Measurements from ENCODE around the gene ZCCHC7. TPM values are rescaled to one million over a fixed set of nuclear protein-coding genes. Genes with fewer than 3 reads are reported as not detected.

Gene ZCCHC7
- total RNA-seq, 1 donor = 68.4 TPM

- no peaks in the 10 kb centered on the region for H3K27me3 ChIP-seq (ENCODE audit: insufficient read depth, low read length)
- peaks cover 37% of the 10 kb centered on the region for H3K4me1 ChIP-seq (ENCODE audit: insufficient read depth, low read length)
- H3K9me3 ChIP-seq (ENCODE audit: low read depth, low read length) = no peaks in the 10 kb centered on the region
- H3K4me3 ChIP-seq (ENCODE audit: low read length) = no peak overlapping the region
These were observed 252.5 kb downstream of the ZCCHC7 start for GRCh38 chr9:37372839-37373238.

DNA sequence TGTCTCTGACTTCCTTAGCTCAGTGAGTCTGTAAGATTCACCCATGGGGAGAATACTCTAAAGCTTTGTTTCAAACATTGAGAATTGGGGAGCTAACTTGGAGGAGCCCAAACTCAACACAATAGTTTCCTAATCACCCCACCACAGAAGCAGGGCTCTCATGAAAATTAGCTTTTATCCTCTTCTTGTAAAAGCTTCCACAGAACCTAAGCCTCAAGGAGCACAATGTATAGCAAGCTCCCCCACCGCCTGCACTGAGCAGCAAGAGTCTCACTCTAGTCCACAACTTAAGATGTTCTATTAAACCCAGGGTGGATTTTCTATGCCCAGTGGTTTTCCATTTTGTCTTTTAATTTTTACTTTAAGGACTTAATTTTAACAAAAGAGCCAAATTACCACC is 253.2 kb downstream of the ZCCHC7 start:
- Histone ChIP-seq H3K27me3 (ENCODE audit: insufficient read depth, low read length) (no peaks in the 10 kb centered on the region), H3K9me3 (ENCODE audit: low read depth, low read length) (no peaks in the 10 kb centered on the region), H3K4me1 (ENCODE audit: insufficient read depth, low read length) (peaks cover 43% of the 10 kb centered on the region), H3K4me3 (ENCODE audit: low read length) (no peak overlapping the region)

DNA sequence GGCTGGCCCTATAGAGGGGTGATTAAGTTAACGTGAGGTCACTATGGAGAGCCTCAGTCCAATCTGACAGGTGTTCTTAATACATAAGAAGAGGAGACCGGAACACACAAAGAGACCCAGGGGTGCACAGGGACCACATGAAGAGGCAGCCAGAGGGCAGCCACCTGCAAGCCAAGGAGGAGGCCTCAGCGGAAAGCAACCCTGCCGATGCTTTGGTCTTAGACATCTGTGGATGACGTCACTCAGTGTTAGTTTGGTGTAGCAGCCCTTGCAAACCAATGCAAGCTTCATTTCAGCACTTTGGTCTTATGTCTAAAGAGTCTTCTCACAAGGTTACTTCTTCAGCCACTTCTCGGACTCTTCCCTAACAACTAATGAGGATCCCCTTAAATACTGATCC is 254.5 kb downstream of the ZCCHC7 start:
- H3K4me1 ChIP-seq (ENCODE audit: insufficient read depth, low read length) = peaks cover 47% of the 10 kb centered on the region
- no peak overlapping the region for H3K4me3 ChIP-seq (ENCODE audit: low read length)

DNA sequence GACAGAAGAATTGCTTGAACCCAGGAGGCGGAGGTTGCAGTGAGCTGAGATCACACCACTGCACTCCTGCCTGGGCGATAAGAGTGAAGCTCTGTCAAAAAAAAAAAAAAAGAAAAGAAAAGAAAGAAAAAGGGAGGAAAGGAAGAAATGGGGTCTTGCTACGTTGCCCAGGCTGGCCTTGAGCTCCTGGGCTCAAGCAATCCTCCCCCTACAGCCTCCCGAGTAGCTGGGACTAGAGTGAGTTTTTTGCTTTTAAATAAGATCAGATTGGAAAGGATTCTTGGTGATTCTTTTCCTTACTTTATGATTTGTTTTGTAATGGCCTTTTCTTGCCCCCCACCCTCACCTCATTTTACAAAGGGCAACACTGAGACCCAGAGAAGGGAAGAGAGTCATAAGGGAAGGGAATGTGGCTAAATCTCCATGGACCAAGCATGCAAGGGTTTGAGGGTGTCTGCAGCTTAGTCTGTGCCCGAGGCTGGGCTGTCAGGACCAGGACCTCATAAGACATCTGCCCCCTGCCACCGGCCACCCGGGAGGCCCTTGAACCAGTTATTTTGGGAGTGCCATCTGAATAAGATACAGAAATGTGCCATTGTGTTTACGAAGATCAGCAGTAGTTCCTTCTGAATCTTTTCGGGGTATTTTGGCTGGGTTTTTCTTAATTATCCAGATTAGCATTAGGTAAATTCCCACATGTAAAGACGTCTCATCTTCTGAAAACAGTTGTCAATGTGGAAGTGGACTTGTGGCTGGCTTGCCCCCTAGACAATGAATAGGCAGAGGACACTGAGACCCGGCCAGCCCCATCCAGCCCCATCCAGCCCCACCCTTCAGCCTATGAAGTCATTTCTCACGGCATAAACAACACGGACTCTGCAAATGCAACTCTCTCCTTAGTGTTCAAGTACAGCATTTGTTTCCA is 257.6 kb downstream of the ZCCHC7 start:
- Histone ChIP-seq H3K9me3 (ENCODE audit: low read depth, low read length) (no peaks in the 10 kb centered on the region), H3K27me3 (ENCODE audit: insufficient read depth, low read length) (no peaks in the 10 kb centered on the region), H3K4me3 (ENCODE audit: low read length) (no peak overlapping the region), H3K4me1 (ENCODE audit: insufficient read depth, low read length) (peaks cover 40% of the 10 kb centered on the region)

More for the DNA sequence above, 254.5 kb downstream of the ZCCHC7 start:
- Histone ChIP-seq H3K9me3 (ENCODE audit: low read depth, low read length) (no peaks in the 10 kb centered on the region), H3K27me3 (ENCODE audit: insufficient read depth, low read length) (no peaks in the 10 kb centered on the region)

DNA sequence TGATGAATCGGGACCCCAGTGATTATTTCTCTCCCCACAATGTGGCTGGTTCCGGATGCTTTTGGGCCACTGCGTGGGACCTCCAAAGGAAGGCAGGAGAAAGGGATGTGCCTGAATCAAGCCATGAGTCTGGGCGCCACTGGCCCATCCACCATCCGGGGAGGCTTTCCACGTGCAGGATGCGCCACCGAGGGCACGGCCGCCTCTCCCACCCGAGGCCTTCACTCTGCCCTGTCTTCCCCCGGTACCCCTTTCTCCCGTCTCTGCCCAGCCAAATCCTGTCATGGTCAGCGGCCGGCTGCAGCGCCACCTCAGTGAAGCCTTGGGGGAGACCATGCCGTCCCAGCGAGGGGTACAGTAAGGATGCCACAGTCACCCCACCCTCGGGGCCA is 258.2 kb downstream of the ZCCHC7 start:
- H3K4me1 ChIP-seq (ENCODE audit: insufficient read depth, low read length) = peaks cover 47% of the 10 kb centered on the region
- H3K9me3 ChIP-seq (ENCODE audit: low read depth, low read length) = no peaks in the 10 kb centered on the region
- no peaks in the 10 kb centered on the region for H3K27me3 ChIP-seq (ENCODE audit: insufficient read depth, low read length)
- no peak overlapping the region for H3K4me3 ChIP-seq (ENCODE audit: low read length)

- no peak overlapping the region for H3K4me3 ChIP-seq (ENCODE audit: low read length)
- H3K4me1 ChIP-seq (ENCODE audit: insufficient read depth, low read length) = peaks cover 44% of the 10 kb centered on the region
- H3K9me3 ChIP-seq (ENCODE audit: low read depth, low read length) = no peaks in the 10 kb centered on the region
- no peaks in the 10 kb centered on the region for H3K27me3 ChIP-seq (ENCODE audit: insufficient read depth, low read length)
These were observed 259.5 kb downstream of the ZCCHC7 start for GRCh38 chr9:37379835-37380234.

GRCh38 chr9:37380570-37380969 is 260.2 kb downstream of the ZCCHC7 start:
- Histone ChIP-seq H3K27me3 (ENCODE audit: insufficient read depth, low read length) (no peaks in the 10 kb centered on the region), H3K4me1 (ENCODE audit: insufficient read depth, low read length) (peaks cover 44% of the 10 kb centered on the region), H3K4me3 (ENCODE audit: low read length) (no peak overlapping the region), H3K9me3 (ENCODE audit: low read depth, low read length) (no peaks in the 10 kb centered on the region)

GRCh38 chr9:37381094-37381741 is 260.8 kb downstream of the ZCCHC7 start:
- Histone ChIP-seq H3K27me3 (ENCODE audit: insufficient read depth, low read length) (no peaks in the 10 kb centered on the region), H3K4me3 (ENCODE audit: low read length) (no peak overlapping the region), H3K9me3 (ENCODE audit: low read depth, low read length) (no peaks in the 10 kb centered on the region), H3K4me1 (ENCODE audit: insufficient read depth, low read length) (peaks cover 44% of the 10 kb centered on the region)

- H3K27me3 ChIP-seq (ENCODE audit: insufficient read depth, low read length) = no peaks in the 10 kb centered on the region
- no peak overlapping the region for H3K4me3 ChIP-seq (ENCODE audit: low read length)
- H3K9me3 ChIP-seq (ENCODE audit: low read depth, low read length) = no peaks in the 10 kb centered on the region
- H3K4me1 ChIP-seq (ENCODE audit: insufficient read depth, low read length) = peaks cover 44% of the 10 kb centered on the region
These were observed 262.0 kb downstream of the ZCCHC7 start for GRCh38 chr9:37382161-37382981.

DNA sequence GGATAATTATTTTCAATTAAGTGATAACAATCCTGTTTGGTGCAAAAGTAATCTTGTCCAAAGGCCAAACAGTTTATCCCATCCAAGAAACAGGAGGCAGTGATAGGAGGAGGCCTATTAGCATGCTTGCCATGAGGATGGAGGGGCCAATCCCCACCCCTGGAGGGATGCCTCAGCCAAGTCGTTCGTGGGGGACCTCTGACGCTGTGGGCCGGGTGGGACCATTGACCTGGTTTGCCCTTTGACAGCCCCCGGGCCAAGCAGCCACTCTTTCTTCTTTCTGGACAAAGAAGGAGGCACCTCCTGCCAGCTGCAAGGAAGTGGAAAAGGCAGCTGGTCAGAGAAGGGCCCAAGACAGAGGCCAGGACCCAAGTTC is 262.6 kb downstream of the ZCCHC7 start:
- Histone ChIP-seq H3K4me1 (ENCODE audit: insufficient read depth, low read length) (peaks cover 39% of the 10 kb centered on the region), H3K9me3 (ENCODE audit: low read depth, low read length) (no peaks in the 10 kb centered on the region), H3K27me3 (ENCODE audit: insufficient read depth, low read length) (no peaks in the 10 kb centered on the region), H3K4me3 (ENCODE audit: low read length) (no peak overlapping the region)

DNA sequence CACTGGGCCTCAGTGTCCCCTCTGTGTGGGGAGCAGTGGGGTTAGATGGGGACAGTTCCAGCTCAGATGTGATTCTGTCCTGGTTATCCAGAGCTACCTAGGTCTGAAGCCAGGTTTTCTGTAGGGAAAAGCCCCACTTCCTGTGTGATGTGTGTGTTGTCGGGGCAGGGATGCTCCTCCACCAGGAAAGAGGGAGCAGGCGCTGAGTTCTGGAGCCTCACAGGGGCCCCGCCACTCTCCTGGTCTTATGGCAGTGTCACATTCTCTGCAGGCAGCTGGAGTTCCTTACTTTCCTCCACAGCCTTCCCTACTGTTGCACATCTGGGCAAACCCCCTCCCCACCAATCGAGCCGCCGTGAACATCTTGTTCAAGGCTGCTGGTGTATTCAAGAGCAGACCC is 263.0 kb downstream of the ZCCHC7 start:
- no peak overlapping the region for H3K4me3 ChIP-seq (ENCODE audit: low read length)
- no peaks in the 10 kb centered on the region for H3K27me3 ChIP-seq (ENCODE audit: insufficient read depth, low read length)
- H3K4me1 ChIP-seq (ENCODE audit: insufficient read depth, low read length) = peaks cover 37% of the 10 kb centered on the region
- no peaks in the 10 kb centered on the region for H3K9me3 ChIP-seq (ENCODE audit: low read depth, low read length)

GRCh38 chr9:37383876-37384746 is 263.7 kb downstream of the ZCCHC7 start:
- Histone ChIP-seq H3K4me1 (ENCODE audit: insufficient read depth, low read length) (peaks cover 32% of the 10 kb centered on the region), H3K27me3 (ENCODE audit: insufficient read depth, low read length) (no peaks in the 10 kb centered on the region), H3K9me3 (ENCODE audit: low read depth, low read length) (no peaks in the 10 kb centered on the region), H3K4me3 (ENCODE audit: low read length) (no peak overlapping the region)

GRCh38 chr9:37385286-37385685 is 264.9 kb downstream of the ZCCHC7 start:
- H3K27me3 ChIP-seq (ENCODE audit: insufficient read depth, low read length) = no peaks in the 10 kb centered on the region
- no peak overlapping the region for H3K4me3 ChIP-seq (ENCODE audit: low read length)
- H3K4me1 ChIP-seq (ENCODE audit: insufficient read depth, low read length) = peaks cover 28% of the 10 kb centered on the region
- no peaks in the 10 kb centered on the region for H3K9me3 ChIP-seq (ENCODE audit: low read depth, low read length)

DNA sequence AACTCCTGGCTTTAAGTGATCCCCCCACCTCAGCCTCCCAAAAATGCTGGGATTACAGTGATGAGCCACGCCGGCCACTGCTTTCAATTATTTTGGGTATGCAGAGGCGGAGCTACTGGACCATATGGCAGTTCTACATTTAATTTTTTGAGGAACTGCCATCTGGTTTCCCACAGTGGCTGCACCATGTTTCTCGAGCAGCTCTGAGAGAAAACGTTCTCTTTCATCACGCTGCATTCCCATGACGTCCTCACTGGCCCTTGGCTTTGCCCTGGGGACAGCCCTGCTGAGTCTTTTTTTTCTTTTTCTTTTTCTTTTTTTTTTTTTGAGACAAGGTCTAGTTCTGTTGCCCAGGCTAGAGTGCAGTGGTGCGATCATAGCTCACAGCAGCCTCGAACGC is 266.6 kb downstream of the ZCCHC7 start:
- Histone ChIP-seq H3K4me1 (ENCODE audit: insufficient read depth, low read length) (peaks cover 17% of the 10 kb centered on the region), H3K4me3 (ENCODE audit: low read length) (no peak overlapping the region), H3K27me3 (ENCODE audit: insufficient read depth, low read length) (no peaks in the 10 kb centered on the region), H3K9me3 (ENCODE audit: low read depth, low read length) (no peaks in the 10 kb centered on the region)

Data from mononuclear cell (primary cell).